K562 (cell line): Measurements from ENCODE around the gene CNR2. TPM values are rescaled to one million over a fixed set of nuclear protein-coding genes. Genes with fewer than 3 reads are reported as not detected.

Experiments used
- BDP1 ChIP-seq: IDR thresholded peaks from 3 replicates; pipeline ENCODE4 v1.6.1; 2011; ENCODE audit not compliant: insufficient read length, insufficient read depth
- GTF2B ChIP-seq: IDR thresholded peaks from 2 replicates; pipeline ENCODE4 v1.6.1; 2011; ENCODE audit not compliant: insufficient read length; ENCODE audit errors: extremely low read depth
- HDAC1 ChIP-seq, 2 experiments: fragments of 450-650 bp; IDR thresholded peaks; 2 replicates each; pipeline ENCODE4 v1.6.1; 2016 to 2017; ENCODE audit warnings: inconsistent platforms in 1 of 2, mild to moderate bottlenecking in 1 of 2, moderate library complexity in 1 of 2
- HMBOX1 ChIP-seq: sonication (generic); IDR thresholded peaks from 2 replicates; pipeline ENCODE4 v1.6.1; 2016
- KAT7 ChIP-seq: sonication (generic); formaldehyde crosslinking; IDR thresholded peaks from 2 replicates; pipeline ENCODE4 v1.8.0; 2022; ENCODE audit warnings: missing genetic modification reagents, mild to moderate bottlenecking, borderline replicate concordance
- KLF10 ChIP-seq: fragments of 250-450 bp; sonication (Bioruptor Pico); IDR thresholded peaks from 2 replicates; pipeline ENCODE4 v1.6.1; 2021; ENCODE audit warnings: matching md5 sums
- KLF13 ChIP-seq: fragments of 450-650 bp; IDR thresholded peaks from 2 replicates; pipeline ENCODE4 v1.6.1; 2016; ENCODE audit warnings: missing genetic modification characterization, low read depth, mild to moderate bottlenecking, missing compliant biosample characterization, moderate library complexity, borderline replicate concordance
- NELFE ChIP-seq: IDR thresholded peaks from 2 replicates; pipeline ENCODE4 v1.6.1; 2011; ENCODE audit warnings: mild to moderate bottlenecking; ENCODE audit not compliant: insufficient read depth, insufficient read length
- NFXL1 ChIP-seq: fragments of 450-650 bp; formaldehyde crosslinking; IDR thresholded peaks from 2 replicates; pipeline ENCODE4 v1.4.0; 2021; ENCODE audit warnings: mild to moderate bottlenecking
- PURB ChIP-seq: sonication (generic); formaldehyde crosslinking; IDR thresholded peaks from 2 replicates; pipeline ENCODE4 v1.9.0; 2021; ENCODE audit warnings: low read depth, mild to moderate bottlenecking, missing genetic modification reagents
- SMC3 ChIP-seq: conservative IDR thresholded peaks from 2 replicates; pipeline ENCODE4 v1.6.1; 2011; ENCODE audit warnings: low read depth, low read length, improper control_type of control experiment; ENCODE audit not compliant: insufficient read depth
- SP2 ChIP-seq: IDR thresholded peaks from 2 replicates; pipeline ENCODE4 v1.6.1; 2011; ENCODE audit warnings: mild to moderate bottlenecking, low read depth, low read length, moderate library complexity; ENCODE audit not compliant: poor library complexity, severe bottlenecking; ENCODE audit errors: extremely low read depth
- TCFL5 ChIP-seq: fragments of 250-450 bp; sonication (Bioruptor Pico); conservative IDR thresholded peaks from 2 replicates; pipeline ENCODE4 v1.6.1; 2021; ENCODE audit warnings: mild to moderate bottlenecking, moderate library complexity, matching md5 sums
- ZNF124 ChIP-seq: sonication (generic); formaldehyde crosslinking; IDR thresholded peaks from 2 replicates; pipeline ENCODE4 v1.8.1; 2022; ENCODE audit warnings: missing genetic modification reagents
- ZNF134 ChIP-seq: fragments of 250-450 bp; sonication (Bioruptor Pico); conservative IDR thresholded peaks from 2 replicates; pipeline ENCODE4 v1.4.0; 2020
- ZNF146 ChIP-seq: IDR thresholded peaks from one replicate; pipeline ENCODE4 v1.6.1; 2018; ENCODE audit warnings: missing compliant biosample characterization; ENCODE audit not compliant: unreplicated experiment
- polyA plus RNA-seq, 8 experiments: library from polyadenylated mRNA; depleted of rRNA in 4 of 8; stranded (reverse) in 5 of 8; unstranded in 3 of 8; fragments of >200 nt; fragmentation: Nextera tagmentation in 2 of 8; fragmentation: Illumina TruSeq in 1 of 8; extraction: Ambion mirVana in 2 of 8; extraction: Trizol in 1 of 8; gene quantifications; 2 replicates each; pipeline versions ENCODE4 v1.2.1 to v1.2.3, GENCODE V29; 2011 to 2014; ENCODE audit warnings: inconsistent platforms in 1 of 8, missing spikeins in 1 of 8
- total RNA-seq, 7 experiments: library from RNA; depleted of rRNA in 6 of 7; stranded (reverse); fragments of >200 nt in 6 of 7; fragmentation: Illumina TruSeq in 2 of 7; extraction: Trizol in 2 of 7; gene quantifications; 2 replicates each; pipeline versions ENCODE4 v1.2.1 to v1.2.3, GENCODE V29; 2011 to 2021; ENCODE audit warnings: low replicate concordance in 1 of 7
- TF ChIP-seq, protein P1 (sequence below): fragments of 450-650 bp; formaldehyde crosslinking; IDR thresholded peaks from 2 replicates; pipeline ENCODE4 v1.4.0; 2020; ENCODE audit warnings: mild to moderate bottlenecking, mixed read lengths
- TF ChIP-seq, protein P2 (sequence below): sonication (generic); formaldehyde crosslinking; IDR thresholded peaks from 2 replicates; pipeline ENCODE4 v1.8.0; 2022; ENCODE audit warnings: mild to moderate bottlenecking, missing genetic modification reagents
- TF ChIP-seq, protein P3 (sequence below): sonication (generic); formaldehyde crosslinking; IDR thresholded peaks from 2 replicates; pipeline ENCODE4 v1.8.1; 2023; ENCODE audit warnings: missing genetic modification reagents, mild to moderate bottlenecking, borderline replicate concordance

Gene CNR2
- total and polyA plus RNA-seq, 9 of the 15 experiments (the other 6 are each of a cell fraction or from before 2014, with no cell fraction given), result not detected

- TF ChIP-seq, protein P1, sequence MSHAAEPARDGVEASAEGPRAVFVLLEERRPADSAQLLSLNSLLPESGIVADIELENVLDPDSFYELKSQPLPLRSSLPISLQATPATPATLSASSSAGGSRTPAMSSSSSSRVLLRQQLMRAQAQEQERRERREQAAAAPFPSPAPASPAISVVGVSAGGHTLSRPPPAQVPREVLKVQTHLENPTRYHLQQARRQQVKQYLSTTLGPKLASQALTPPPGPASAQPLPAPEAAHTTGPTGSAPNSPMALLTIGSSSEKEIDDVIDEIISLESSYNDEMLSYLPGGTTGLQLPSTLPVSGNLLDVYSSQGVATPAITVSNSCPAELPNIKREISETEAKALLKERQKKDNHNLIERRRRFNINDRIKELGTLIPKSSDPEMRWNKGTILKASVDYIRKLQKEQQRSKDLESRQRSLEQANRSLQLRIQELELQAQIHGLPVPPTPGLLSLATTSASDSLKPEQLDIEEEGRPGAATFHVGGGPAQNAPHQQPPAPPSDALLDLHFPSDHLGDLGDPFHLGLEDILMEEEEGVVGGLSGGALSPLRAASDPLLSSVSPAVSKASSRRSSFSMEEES (CRISPR knock-in tag), result no peak
- TF ChIP-seq SMC3, result no peak
- no peak for TF ChIP-seq ZNF134 (CRISPR knock-in tag)
- TF ChIP-seq, protein P2, sequence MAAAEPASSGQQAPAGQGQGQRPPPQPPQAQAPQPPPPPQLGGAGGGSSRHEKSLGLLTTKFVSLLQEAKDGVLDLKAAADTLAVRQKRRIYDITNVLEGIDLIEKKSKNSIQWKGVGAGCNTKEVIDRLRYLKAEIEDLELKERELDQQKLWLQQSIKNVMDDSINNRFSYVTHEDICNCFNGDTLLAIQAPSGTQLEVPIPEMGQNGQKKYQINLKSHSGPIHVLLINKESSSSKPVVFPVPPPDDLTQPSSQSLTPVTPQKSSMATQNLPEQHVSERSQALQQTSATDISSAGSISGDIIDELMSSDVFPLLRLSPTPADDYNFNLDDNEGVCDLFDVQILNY (CRISPR knock-in tag), result no peak
- peak in 1 of 2 experiments; percentile 69; a peak in 2 of 4 replicates for TF ChIP-seq HDAC1 (IDR thresholded peaks at IDR 0.05)
- TF ChIP-seq GTF2B, result no peak
- TF ChIP-seq ZNF124, result no peak
- no peak for TF ChIP-seq ZNF146 (CRISPR knock-in tag)
- TF ChIP-seq, protein P3, sequence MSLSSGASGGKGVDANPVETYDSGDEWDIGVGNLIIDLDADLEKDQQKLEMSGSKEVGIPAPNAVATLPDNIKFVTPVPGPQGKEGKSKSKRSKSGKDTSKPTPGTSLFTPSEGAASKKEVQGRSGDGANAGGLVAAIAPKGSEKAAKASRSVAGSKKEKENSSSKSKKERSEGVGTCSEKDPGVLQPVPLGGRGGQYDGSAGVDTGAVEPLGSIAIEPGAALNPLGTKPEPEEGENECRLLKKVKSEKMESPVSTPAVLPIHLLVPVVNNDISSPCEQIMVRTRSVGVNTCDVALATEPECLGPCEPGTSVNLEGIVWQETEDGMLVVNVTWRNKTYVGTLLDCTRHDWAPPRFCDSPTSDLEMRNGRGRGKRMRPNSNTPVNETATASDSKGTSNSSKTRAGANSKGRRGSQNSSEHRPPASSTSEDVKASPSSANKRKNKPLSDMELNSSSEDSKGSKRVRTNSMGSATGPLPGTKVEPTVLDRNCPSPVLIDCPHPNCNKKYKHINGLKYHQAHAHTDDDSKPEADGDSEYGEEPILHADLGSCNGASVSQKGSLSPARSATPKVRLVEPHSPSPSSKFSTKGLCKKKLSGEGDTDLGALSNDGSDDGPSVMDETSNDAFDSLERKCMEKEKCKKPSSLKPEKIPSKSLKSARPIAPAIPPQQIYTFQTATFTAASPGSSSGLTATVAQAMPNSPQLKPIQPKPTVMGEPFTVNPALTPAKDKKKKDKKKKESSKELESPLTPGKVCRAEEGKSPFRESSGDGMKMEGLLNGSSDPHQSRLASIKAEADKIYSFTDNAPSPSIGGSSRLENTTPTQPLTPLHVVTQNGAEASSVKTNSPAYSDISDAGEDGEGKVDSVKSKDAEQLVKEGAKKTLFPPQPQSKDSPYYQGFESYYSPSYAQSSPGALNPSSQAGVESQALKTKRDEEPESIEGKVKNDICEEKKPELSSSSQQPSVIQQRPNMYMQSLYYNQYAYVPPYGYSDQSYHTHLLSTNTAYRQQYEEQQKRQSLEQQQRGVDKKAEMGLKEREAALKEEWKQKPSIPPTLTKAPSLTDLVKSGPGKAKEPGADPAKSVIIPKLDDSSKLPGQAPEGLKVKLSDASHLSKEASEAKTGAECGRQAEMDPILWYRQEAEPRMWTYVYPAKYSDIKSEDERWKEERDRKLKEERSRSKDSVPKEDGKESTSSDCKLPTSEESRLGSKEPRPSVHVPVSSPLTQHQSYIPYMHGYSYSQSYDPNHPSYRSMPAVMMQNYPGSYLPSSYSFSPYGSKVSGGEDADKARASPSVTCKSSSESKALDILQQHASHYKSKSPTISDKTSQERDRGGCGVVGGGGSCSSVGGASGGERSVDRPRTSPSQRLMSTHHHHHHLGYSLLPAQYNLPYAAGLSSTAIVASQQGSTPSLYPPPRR (CRISPR knock-in tag), result no peak
- no peak for TF ChIP-seq BDP1
- TF ChIP-seq KAT7 (CRISPR knock-in tag), result 0 out of 2 replicates have a peak, but pooled peaks have one; percentile 57
- TF ChIP-seq KLF13 (tag), result no peak
- no peak for TF ChIP-seq NELFE
- 0 out of 2 replicates have a peak, but pooled peaks have one; percentile 36 for TF ChIP-seq HMBOX1
- no peak for TF ChIP-seq TCFL5 (CRISPR knock-in tag)
- TF ChIP-seq PURB, result no peak
- TF ChIP-seq SP2, result no peak
- no peak for TF ChIP-seq KLF10
- TF ChIP-seq NFXL1 (CRISPR knock-in tag), result 0 out of 2 replicates have a peak, but pooled peaks have one; percentile 28
These were observed 45.8 kb upstream of the CNR2 start (continued) for GRCh38 chr1:23958810-23959460.
